Measurements from ENCODE around the gene UGT1A10.

GRCh38 chr2:233672886-233673285 lies 36.6 kb downstream of the UGT1A10 start:
- TF ChIP-seq CTCF (IDR thresholded peaks at IDR 0.05; ENCODE audit: insufficient read depth, low read length) (no peak), REST (IDR thresholded peaks at IDR 0.05; ENCODE audit: insufficient replicate concordance, low read depth) (no peak)

Measured in HL-60 (cell line).